Mesendoderm (in vitro differentiated cells): Measurements from ENCODE around the gene PPP2R5E.
A peak's percentile ranks its signal among the peaks of the same experiment; 100 is the strongest.

ENCODE experiments used
- DNase-seq: peaks from one replicate; pipeline ENCODE4 v3.0.0; 2013
- H2AK5ac ChIP-seq: 2 replicates; pipeline ENCODE4 v1.6.1; 2013; ENCODE audit warnings: low read length, inconsistent platforms
- H2BK120ac ChIP-seq: 2 replicates; pipeline ENCODE4 v1.6.1; 2013; ENCODE audit warnings: low read depth, mild to moderate bottlenecking, low read length, moderate library complexity, mixed read lengths
- H2BK15ac ChIP-seq: replicated peaks from 2 replicates; pipeline ENCODE4 v1.6.1; 2013; ENCODE audit warnings: low read depth, mild to moderate bottlenecking, moderate library complexity
- H2BK5ac ChIP-seq: 2 replicates; pipeline ENCODE4 v1.6.1; 2013; ENCODE audit warnings: low read length, inconsistent platforms
- H3K18ac ChIP-seq: 2 replicates; pipeline ENCODE4 v1.6.1; 2013; ENCODE audit warnings: mild to moderate bottlenecking, low read length, mixed read lengths
- H3K23ac ChIP-seq: one replicate; pipeline ENCODE4 v1.6.1; 2013; ENCODE audit warnings: low read length
- H3K27ac ChIP-seq: 2 replicates; pipeline ENCODE4 v1.5.1; 2013; ENCODE audit warnings: low read depth, mild to moderate bottlenecking, inconsistent platforms, low read length, moderate library complexity
- H3K27me3 ChIP-seq: 2 replicates; pipeline ENCODE4 v1.6.1; 2013; ENCODE audit warnings: low read length, control low read depth, mild to moderate bottlenecking, inconsistent platforms; ENCODE audit not compliant: insufficient read depth, poor library complexity
- H3K36me3 ChIP-seq: 2 replicates; pipeline ENCODE4 v1.6.1; 2013; ENCODE audit warnings: low read length, inconsistent platforms; ENCODE audit not compliant: control insufficient read depth, insufficient read depth
- H3K4ac ChIP-seq: one replicate; pipeline ENCODE4 v1.6.1; 2013; ENCODE audit warnings: low read depth, mild to moderate bottlenecking, low read length, moderate library complexity
- H3K4me1 ChIP-seq: 2 replicates; pipeline ENCODE4 v1.6.1; 2013; ENCODE audit warnings: low read depth, low read length, inconsistent platforms; ENCODE audit not compliant: control insufficient read depth
- H3K4me2 ChIP-seq: 2 replicates; pipeline ENCODE4 v1.6.1; 2013; ENCODE audit warnings: low read length
- H3K4me3 ChIP-seq: 2 replicates; pipeline ENCODE4 v1.5.1; 2013; ENCODE audit warnings: mild to moderate bottlenecking, low read length
- H3K56ac ChIP-seq: one replicate; pipeline ENCODE4 v1.6.1; 2013; ENCODE audit warnings: low read length
- H3K79me1 ChIP-seq: 2 replicates; pipeline ENCODE4 v1.6.1; 2013; ENCODE audit warnings: low read length, inconsistent platforms
- H3K79me2 ChIP-seq: 2 replicates; pipeline ENCODE4 v1.6.1; 2013; ENCODE audit warnings: mild to moderate bottlenecking, low read length; ENCODE audit not compliant: control insufficient read depth, insufficient read depth
- H3K9ac ChIP-seq: 2 replicates; pipeline ENCODE4 v1.6.1; 2013; ENCODE audit warnings: low read length, inconsistent platforms
- H4K5ac ChIP-seq: one replicate; pipeline ENCODE4 v1.6.1; 2013; ENCODE audit warnings: low read length
- H4K8ac ChIP-seq: one replicate; pipeline ENCODE4 v1.6.1; 2013; ENCODE audit warnings: low read depth, mild to moderate bottlenecking, control low read depth, low read length, moderate library complexity
- WGBS: extraction: QIAGEN DNeasy Blood & Tissue Kit; methylation state at CpG from one replicate; pipeline ENCODE4 v1.1.7; 2013; ENCODE audit warnings: low lambda C conversion rate, missing lambda C conversion rate; ENCODE audit not compliant: insufficient coverage; ENCODE audit errors: extremely low coverage; 5-methylcytosine and 5-hydroxymethylcytosine counted together

PPP2R5E gene

GRCh38 chr14:63342371-63342770, 200.8 kb downstream of the PPP2R5E start:
- Histone ChIP-seq H3K56ac (no peak overlapping the region), H4K5ac (no peak overlapping the region), H2BK120ac (no peak overlapping the region), H3K9ac (no peak overlapping the region), H3K23ac (no peak overlapping the region), H3K79me1 (no peaks in the 10 kb centered on the region), H4K8ac (no peak overlapping the region), H3K4me1 (no peaks in the 10 kb centered on the region), H3K4me2 (no peak overlapping the region), H3K27ac (no peak overlapping the region), H2AK5ac (no peak overlapping the region), H3K36me3 (no peaks in the 10 kb centered on the region), H3K18ac (no peak overlapping the region), H3K4me3 (no peak overlapping the region), H2BK15ac (no peak overlapping the region), H2BK5ac (no peak overlapping the region), H3K27me3 (no peaks in the 10 kb centered on the region), H3K4ac (no peak overlapping the region), H3K79me2 (no peaks in the 10 kb centered on the region)
- no CpG with 5 or more reads among the region's 7 CpGs for WGBS
- peak; percentile 12 for DNase-seq

- Histone ChIP-seq H3K56ac (no peak overlapping the region), H3K4me3 (no peak overlapping the region), H3K18ac (no peak overlapping the region), H3K79me2 (no peaks in the 10 kb centered on the region), H3K27ac (no peak overlapping the region), H2BK15ac (no peak overlapping the region), H3K4me1 (no peaks in the 10 kb centered on the region), H3K79me1 (no peaks in the 10 kb centered on the region), H3K4ac (no peak overlapping the region), H4K5ac (no peak overlapping the region), H2BK120ac (no peak overlapping the region), H3K4me2 (no peak overlapping the region), H3K9ac (no peak overlapping the region), H3K27me3 (no peaks in the 10 kb centered on the region), H2AK5ac (no peak overlapping the region), H4K8ac (no peak overlapping the region), H3K36me3 (no peaks in the 10 kb centered on the region), H3K23ac (no peak overlapping the region), H2BK5ac (no peak overlapping the region)
- no CpG with 5 or more reads among the region's 6 CpGs for WGBS
- DNase-seq = no peak
Observed at GRCh38 chr14:63328787-63329737, 214.1 kb downstream of the PPP2R5E start.

- no peaks in the 10 kb centered on the region for H3K79me2 ChIP-seq
- no peaks in the 10 kb centered on the region for H3K79me1 ChIP-seq
- no peak overlapping the region for H3K4ac ChIP-seq
- no peak overlapping the region for H2BK15ac ChIP-seq
- H3K9ac ChIP-seq = no peak overlapping the region
- H3K4me2 ChIP-seq = no peak overlapping the region
- H3K27me3 ChIP-seq = no peaks in the 10 kb centered on the region
- H4K5ac ChIP-seq = no peak overlapping the region
- 100% methylated on average over 1 of the region's 5 CpGs for WGBS
- no peak overlapping the region for H2AK5ac ChIP-seq
- no peak overlapping the region for H4K8ac ChIP-seq
- no peaks in the 10 kb centered on the region for H3K36me3 ChIP-seq
- no peak overlapping the region for H2BK120ac ChIP-seq
- H3K23ac ChIP-seq = no peak overlapping the region
- H3K4me3 ChIP-seq = no peak overlapping the region
- no peak overlapping the region for H2BK5ac ChIP-seq
- H3K4me1 ChIP-seq = no peaks in the 10 kb centered on the region
- H3K18ac ChIP-seq = no peak overlapping the region
- no peak for DNase-seq
- no peak overlapping the region for H3K56ac ChIP-seq
- H3K27ac ChIP-seq = no peak overlapping the region
Observed at GRCh38 chr14:63326840-63327239, 216.3 kb downstream of the PPP2R5E start.

- H2BK120ac ChIP-seq = no peak overlapping the region
- H3K9ac ChIP-seq = no peak overlapping the region
- H3K4ac ChIP-seq = no peak overlapping the region
- no peak overlapping the region for H3K23ac ChIP-seq
- no peak overlapping the region for H2BK15ac ChIP-seq
- no peak overlapping the region for H2AK5ac ChIP-seq
- WGBS = no CpG with 5 or more reads among the region's 9 CpGs
- H3K79me2 ChIP-seq = no peaks in the 10 kb centered on the region
- no peaks in the 10 kb centered on the region for H3K4me1 ChIP-seq
- no peak overlapping the region for H3K4me3 ChIP-seq
- H3K79me1 ChIP-seq = no peaks in the 10 kb centered on the region
- no peaks in the 10 kb centered on the region for H3K27me3 ChIP-seq
- H3K27ac ChIP-seq = no peak overlapping the region
- no peak overlapping the region for H3K4me2 ChIP-seq
- H2BK5ac ChIP-seq = no peak overlapping the region
- H3K56ac ChIP-seq = no peak overlapping the region
- H3K18ac ChIP-seq = no peak overlapping the region
- no peaks in the 10 kb centered on the region for H3K36me3 ChIP-seq
- no peak overlapping the region for H4K5ac ChIP-seq
- no peak for DNase-seq
- H4K8ac ChIP-seq = no peak overlapping the region
Observed at GRCh38 chr14:63322897-63323573, 220.1 kb downstream of the PPP2R5E start.

- no CpG with 5 or more reads among the region's 1 CpG for WGBS
- H3K79me1 ChIP-seq = no peaks in the 10 kb centered on the region
- H3K9ac ChIP-seq = no peak overlapping the region
- H3K18ac ChIP-seq = no peak overlapping the region
- no peak overlapping the region for H4K8ac ChIP-seq
- no peaks in the 10 kb centered on the region for H3K36me3 ChIP-seq
- no peak overlapping the region for H3K27ac ChIP-seq
- H3K79me2 ChIP-seq = no peaks in the 10 kb centered on the region
- H2BK5ac ChIP-seq = no peak overlapping the region
- no peak overlapping the region for H2AK5ac ChIP-seq
- H3K23ac ChIP-seq = no peak overlapping the region
- no peak overlapping the region for H3K56ac ChIP-seq
- H3K4me1 ChIP-seq = no peaks in the 10 kb centered on the region
- no peak overlapping the region for H3K4ac ChIP-seq
- H3K27me3 ChIP-seq = no peaks in the 10 kb centered on the region
- H2BK15ac ChIP-seq = no peak overlapping the region
- no peak overlapping the region for H4K5ac ChIP-seq
- no peak overlapping the region for H3K4me2 ChIP-seq
- DNase-seq = no peak
- H2BK120ac ChIP-seq = no peak overlapping the region
- H3K4me3 ChIP-seq = no peak overlapping the region
Observed at GRCh38 chr14:63322472-63322871, 220.7 kb downstream of the PPP2R5E start.
